ENCODE data around the gene ADGRL3.

Gene ADGRL3

DNA sequence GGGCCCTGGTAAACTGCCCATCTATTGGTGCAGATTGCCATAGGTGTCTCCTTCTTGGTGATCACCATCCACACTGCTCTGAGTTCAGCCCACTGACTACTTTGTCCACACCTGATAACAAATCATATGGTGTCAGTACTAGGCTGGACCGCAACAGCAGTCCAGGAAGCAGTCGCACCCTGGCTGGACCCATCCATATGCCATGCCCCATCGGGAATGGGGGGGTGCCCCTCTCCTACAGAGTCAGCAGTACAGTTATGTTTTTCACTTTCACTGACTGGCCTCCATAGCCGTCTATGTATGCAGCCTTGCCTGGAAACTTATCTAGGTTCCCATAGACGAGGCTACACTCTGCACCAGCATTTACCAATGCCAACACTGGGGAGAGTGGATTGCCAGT, 226.1 kb downstream of the ADGRL3 start (continued):
- TF ChIP-seq, protein P1, sequence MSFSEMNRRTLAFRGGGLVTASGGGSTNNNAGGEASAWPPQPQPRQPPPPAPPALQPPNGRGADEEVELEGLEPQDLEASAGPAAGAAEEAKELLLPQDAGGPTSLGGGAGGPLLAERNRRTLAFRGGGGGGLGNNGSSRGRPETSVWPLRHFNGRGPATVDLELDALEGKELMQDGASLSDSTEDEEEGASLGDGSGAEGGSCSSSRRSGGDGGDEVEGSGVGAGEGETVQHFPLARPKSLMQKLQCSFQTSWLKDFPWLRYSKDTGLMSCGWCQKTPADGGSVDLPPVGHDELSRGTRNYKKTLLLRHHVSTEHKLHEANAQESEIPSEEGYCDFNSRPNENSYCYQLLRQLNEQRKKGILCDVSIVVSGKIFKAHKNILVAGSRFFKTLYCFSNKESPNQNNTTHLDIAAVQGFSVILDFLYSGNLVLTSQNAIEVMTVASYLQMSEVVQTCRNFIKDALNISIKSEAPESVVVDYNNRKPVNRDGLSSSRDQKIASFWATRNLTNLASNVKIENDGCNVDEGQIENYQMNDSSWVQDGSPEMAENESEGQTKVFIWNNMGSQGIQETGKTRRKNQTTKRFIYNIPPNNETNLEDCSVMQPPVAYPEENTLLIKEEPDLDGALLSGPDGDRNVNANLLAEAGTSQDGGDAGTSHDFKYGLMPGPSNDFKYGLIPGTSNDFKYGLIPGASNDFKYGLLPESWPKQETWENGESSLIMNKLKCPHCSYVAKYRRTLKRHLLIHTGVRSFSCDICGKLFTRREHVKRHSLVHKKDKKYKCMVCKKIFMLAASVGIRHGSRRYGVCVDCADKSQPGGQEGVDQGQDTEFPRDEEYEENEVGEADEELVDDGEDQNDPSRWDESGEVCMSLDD (tag by site-specific recombination; IDR thresholded peaks at IDR 0.05), result no peak
- no peak for TF ChIP-seq ZBTB8A (tag by site-specific recombination; IDR thresholded peaks at IDR 0.05)
- no peak for TF ChIP-seq ZIC2 (tag by site-specific recombination; IDR thresholded peaks at IDR 0.05)
- no peak for TF ChIP-seq ZNF48 (tag by site-specific recombination; IDR thresholded peaks at IDR 0.05)
- TF ChIP-seq RBAK (tag by site-specific recombination; IDR thresholded peaks at IDR 0.05), result no peak
- no peak for TF ChIP-seq ZNF24 (tag by site-specific recombination; IDR thresholded peaks at IDR 0.05)
- no peak for TF ChIP-seq ZNF549 (tag by site-specific recombination; IDR thresholded peaks at IDR 0.05)
- TF ChIP-seq ZNF155 (tag by site-specific recombination; IDR thresholded peaks at IDR 0.05), result no peak
- TF ChIP-seq ZNF426 (tag by site-specific recombination; IDR thresholded peaks at IDR 0.05), result no peak
- no peak for TF ChIP-seq SCRT1 (tag by site-specific recombination; IDR thresholded peaks at IDR 0.05; ENCODE audit: borderline replicate concordance)

DNA sequence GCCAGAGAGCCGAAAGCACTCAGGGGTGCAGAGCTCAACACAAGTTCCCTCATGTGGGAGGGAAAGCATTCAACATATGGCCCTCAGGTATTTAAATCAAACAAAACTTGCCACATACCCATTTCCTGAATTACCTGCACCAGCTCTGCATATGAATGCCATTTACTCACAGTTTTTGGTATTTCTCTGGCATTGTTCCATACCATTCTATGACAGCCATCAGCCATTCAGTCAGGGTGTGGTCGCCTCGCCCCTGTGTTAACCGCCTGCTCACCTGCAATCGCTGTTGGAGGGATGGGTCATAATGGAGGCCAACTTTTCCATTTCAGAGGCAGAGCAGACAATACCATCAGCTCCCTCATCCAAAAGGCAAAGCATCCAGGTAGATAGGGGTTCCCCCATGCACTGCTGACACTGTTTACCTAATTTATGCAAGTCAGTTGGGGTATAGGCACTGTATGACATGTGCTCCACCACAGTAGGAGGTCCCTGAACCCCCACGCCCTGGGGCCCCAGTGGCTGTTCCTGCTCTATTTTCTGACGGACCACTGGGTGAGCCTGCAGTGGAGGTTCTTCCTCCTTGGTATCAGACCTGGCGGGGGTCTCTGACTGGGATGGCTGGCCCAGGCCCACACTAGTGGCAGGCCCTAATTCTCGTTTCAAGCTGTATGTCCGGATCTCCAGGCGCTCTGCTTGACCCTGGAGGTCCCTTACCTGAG, 227.1 kb downstream of the ADGRL3 start:
- Histone ChIP-seq H3K4me3 (ENCODE audit: low read depth, low read length) (no peak overlapping the region), H3K9me3 (ENCODE audit: control insufficient read depth, insufficient read depth, low read depth, low read length) (no peaks in the 10 kb centered on the region), H3K27ac (ENCODE audit: extremely low read depth, low read depth, low read length) (no peak overlapping the region), H3K36me3 (ENCODE audit: control insufficient read depth in 2 of 2, insufficient read depth in 1 of 2, low read length in 2 of 2) (no peaks in the 10 kb centered on the region), H3K4me1 (ENCODE audit: control insufficient read depth, insufficient read depth, low read length) (no peaks in the 10 kb centered on the region)
- ChIA-PET POLR2A (no interaction called here), CTCF (no interaction called here)
- TF ChIP-seq YY2 (tag by site-specific recombination; IDR thresholded peaks at IDR 0.05) (no peak), ZNF677 (tag by site-specific recombination; IDR thresholded peaks at IDR 0.05) (no peak), ZIC2 (tag by site-specific recombination; IDR thresholded peaks at IDR 0.05) (no peak), ZNF701 (tag by site-specific recombination; IDR thresholded peaks at IDR 0.05) (no peak), ZNF146 (tag by site-specific recombination; IDR thresholded peaks at IDR 0.05) (no peak), ZBTB1 (tag by site-specific recombination; IDR thresholded peaks at IDR 0.05) (no peak), ZFHX2 (tag by site-specific recombination; conservative IDR thresholded peaks at IDR 0.05) (no peak), ZNF585B (tag by site-specific recombination; IDR thresholded peaks at IDR 0.05) (no peak), ZNF544 (tag by site-specific recombination; IDR thresholded peaks at IDR 0.05) (no peak), SCRT1 (tag by site-specific recombination; IDR thresholded peaks at IDR 0.05; ENCODE audit: borderline replicate concordance) (no peak), RBAK (tag by site-specific recombination; IDR thresholded peaks at IDR 0.05) (no peak), ZNF23 (tag by site-specific recombination; IDR thresholded peaks at IDR 0.05; ENCODE audit: borderline replicate concordance) (no peak), TCF7L2 (IDR thresholded peaks at IDR 0.05; ENCODE audit: borderline replicate concordance, low read depth, low read length) (no peak), KLF7 (tag by site-specific recombination; IDR thresholded peaks at IDR 0.05; ENCODE audit: borderline replicate concordance) (no peak)
- TF ChIP-seq, protein P2, sequence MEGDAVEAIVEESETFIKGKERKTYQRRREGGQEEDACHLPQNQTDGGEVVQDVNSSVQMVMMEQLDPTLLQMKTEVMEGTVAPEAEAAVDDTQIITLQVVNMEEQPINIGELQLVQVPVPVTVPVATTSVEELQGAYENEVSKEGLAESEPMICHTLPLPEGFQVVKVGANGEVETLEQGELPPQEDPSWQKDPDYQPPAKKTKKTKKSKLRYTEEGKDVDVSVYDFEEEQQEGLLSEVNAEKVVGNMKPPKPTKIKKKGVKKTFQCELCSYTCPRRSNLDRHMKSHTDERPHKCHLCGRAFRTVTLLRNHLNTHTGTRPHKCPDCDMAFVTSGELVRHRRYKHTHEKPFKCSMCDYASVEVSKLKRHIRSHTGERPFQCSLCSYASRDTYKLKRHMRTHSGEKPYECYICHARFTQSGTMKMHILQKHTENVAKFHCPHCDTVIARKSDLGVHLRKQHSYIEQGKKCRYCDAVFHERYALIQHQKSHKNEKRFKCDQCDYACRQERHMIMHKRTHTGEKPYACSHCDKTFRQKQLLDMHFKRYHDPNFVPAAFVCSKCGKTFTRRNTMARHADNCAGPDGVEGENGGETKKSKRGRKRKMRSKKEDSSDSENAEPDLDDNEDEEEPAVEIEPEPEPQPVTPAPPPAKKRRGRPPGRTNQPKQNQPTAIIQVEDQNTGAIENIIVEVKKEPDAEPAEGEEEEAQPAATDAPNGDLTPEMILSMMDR (tag by site-specific recombination; IDR thresholded peaks at IDR 0.05), result no peak
- TF ChIP-seq, protein P3, sequence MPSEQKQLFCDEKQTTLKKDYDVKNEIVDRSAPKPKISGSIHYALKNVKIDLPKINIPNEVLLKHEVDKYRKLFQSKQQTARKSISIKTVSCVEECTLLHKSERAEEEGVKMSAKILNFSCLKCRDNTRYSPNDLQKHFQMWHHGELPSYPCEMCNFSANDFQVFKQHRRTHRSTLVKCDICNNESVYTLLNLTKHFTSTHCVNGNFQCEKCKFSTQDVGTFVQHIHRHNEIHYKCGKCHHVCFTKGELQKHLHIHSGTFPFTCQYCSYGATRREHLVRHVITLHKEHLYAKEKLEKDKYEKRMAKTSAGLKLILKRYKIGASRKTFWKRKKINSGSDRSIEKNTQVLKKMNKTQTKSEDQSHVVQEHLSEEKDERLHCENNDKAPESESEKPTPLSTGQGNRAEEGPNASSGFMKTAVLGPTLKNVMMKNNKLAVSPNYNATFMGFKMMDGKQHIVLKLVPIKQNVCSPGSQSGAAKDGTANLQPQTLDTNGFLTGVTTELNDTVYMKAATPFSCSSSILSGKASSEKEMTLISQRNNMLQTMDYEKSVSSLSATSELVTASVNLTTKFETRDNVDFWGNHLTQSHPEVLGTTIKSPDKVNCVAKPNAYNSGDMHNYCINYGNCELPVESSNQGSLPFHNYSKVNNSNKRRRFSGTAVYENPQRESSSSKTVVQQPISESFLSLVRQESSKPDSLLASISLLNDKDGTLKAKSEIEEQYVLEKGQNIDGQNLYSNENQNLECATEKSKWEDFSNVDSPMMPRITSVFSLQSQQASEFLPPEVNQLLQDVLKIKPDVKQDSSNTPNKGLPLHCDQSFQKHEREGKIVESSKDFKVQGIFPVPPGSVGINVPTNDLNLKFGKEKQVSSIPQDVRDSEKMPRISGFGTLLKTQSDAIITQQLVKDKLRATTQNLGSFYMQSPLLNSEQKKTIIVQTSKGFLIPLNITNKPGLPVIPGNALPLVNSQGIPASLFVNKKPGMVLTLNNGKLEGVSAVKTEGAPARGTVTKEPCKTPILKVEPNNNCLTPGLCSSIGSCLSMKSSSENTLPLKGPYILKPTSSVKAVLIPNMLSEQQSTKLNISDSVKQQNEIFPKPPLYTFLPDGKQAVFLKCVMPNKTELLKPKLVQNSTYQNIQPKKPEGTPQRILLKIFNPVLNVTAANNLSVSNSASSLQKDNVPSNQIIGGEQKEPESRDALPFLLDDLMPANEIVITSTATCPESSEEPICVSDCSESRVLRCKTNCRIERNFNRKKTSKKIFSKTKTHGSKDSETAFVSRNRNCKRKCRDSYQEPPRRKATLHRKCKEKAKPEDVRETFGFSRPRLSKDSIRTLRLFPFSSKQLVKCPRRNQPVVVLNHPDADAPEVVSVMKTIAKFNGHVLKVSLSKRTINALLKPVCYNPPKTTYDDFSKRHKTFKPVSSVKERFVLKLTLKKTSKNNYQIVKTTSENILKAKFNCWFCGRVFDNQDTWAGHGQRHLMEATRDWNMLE (tag by site-specific recombination; conservative IDR thresholded peaks at IDR 0.05; ENCODE audit: low read depth), result no peak

Measured in HEK293 (cell line).